Kidney (tissue), 22 donors: ENCODE results near the gene GLS. TPM values are rescaled to one million over a fixed set of nuclear protein-coding genes. Genes with fewer than 3 reads are reported as not detected.

Experiments
- DNase-seq, 5 donors: peaks; one replicate each; pipeline ENCODE4 v3.0.0-alpha.2; 2013 to 2020
- FAIRE-seq: peaks from 2 replicates; lab custom pipeline; 2012; peaks lifted over from hg19 to GRCh38; lab: Jason Lieb, UNC
- H3K27ac ChIP-seq, 2 donors: one replicate each; pipeline ENCODE4 v1.7.0; 2013; ENCODE audit warnings: low read depth in 2 of 2, low read length in 2 of 2, inconsistent platforms in 1 of 2
- H3K27me3 ChIP-seq: one replicate; pipeline ENCODE4 v1.7.1; 2013; ENCODE audit warnings: low read length, inconsistent platforms; ENCODE audit not compliant: control insufficient read depth, insufficient read depth
- H3K36me3 ChIP-seq, 3 donors: one replicate each; pipeline versions ENCODE4 v1.7.0 to v1.7.1; 2013; ENCODE audit warnings: low read length in 3 of 3, control low read depth in 1 of 3, inconsistent platforms in 1 of 3; ENCODE audit not compliant: insufficient read depth in 3 of 3, control insufficient read depth in 2 of 3
- H3K4me1 ChIP-seq, 3 donors: one replicate each; pipeline versions ENCODE4 v1.7.0 to v1.7.1; 2013; ENCODE audit warnings: low read length in 3 of 3, inconsistent platforms in 1 of 3, low read depth in 1 of 3; ENCODE audit not compliant: control insufficient read depth in 2 of 3, insufficient read depth in 2 of 3
- H3K4me3 ChIP-seq, 3 donors: one replicate each; pipeline versions ENCODE4 v1.7.0 to v1.8.1; 2013; ENCODE audit warnings: low read length in 3 of 3, control low read depth in 1 of 3, inconsistent platforms in 1 of 3
- H3K9ac ChIP-seq, 3 donors: one replicate each; pipeline versions ENCODE4 v1.7.0 to v1.7.1; 2013; ENCODE audit warnings: low read length in 3 of 3, control low read depth in 1 of 3, inconsistent platforms in 1 of 3
- H3K9me3 ChIP-seq, 3 donors: one replicate each; pipeline versions ENCODE4 v1.7.0 to v1.7.1; 2013; ENCODE audit warnings: low read length in 3 of 3, control low read depth in 1 of 3, inconsistent platforms in 1 of 3; ENCODE audit not compliant: control insufficient read depth in 2 of 3, insufficient read depth in 1 of 3
- CTCF ChIP-seq: IDR thresholded peaks from 3 replicates; pipeline ENCODE4 v1.5.1; 2012; ENCODE audit warnings: mild to moderate bottlenecking, moderate library complexity, borderline replicate concordance; ENCODE audit not compliant: insufficient read depth; ENCODE audit errors: extremely low read depth
- intact Hi-C: fragments of 100-400 bp; cut with DNase I; formaldehyde crosslinking; loops from one replicate; pipeline ENCODE4 v1.11.1; 2022
- long read RNA-seq, 10 donors: library from polyadenylated mRNA in 1 of 10; unstranded in 1 of 10; transcript quantifications; one replicate each; pipeline ENCODE4 v2.0.0 and lab custom pipeline, GENCODE V29; 2021 to 2026
- polyA plus RNA-seq: library from polyadenylated mRNA; stranded (reverse); fragments of 350-450 nt; fragmentation: Illumina TruSeq; extraction: RNeasy Lipid Tissue Mini Kit (QIAGEN cat#74804); gene quantifications from one replicate; pipeline ENCODE4 v1.2.3, GENCODE V29; 2014; ENCODE audit warnings: low read depth, low replicate concordance; ENCODE audit not compliant: insufficient read depth
- total RNA-seq: library from RNA; stranded (reverse); fragmentation: NEBNext Ultra II Directional; extraction: Animal tissue kit (Norgen Biotek cat#: 25700); gene quantifications from one replicate; pipeline ENCODE4 v1.2.1, GENCODE V29; 2021
- donor health status: control.
- donor health status: control.
- donor health status: control.
- donor health status: control.
- donor health status: control.
- donor health status: DM: yes; HTN: yes; CAD: no.
- donor health status: Normal renal cell carcinoma (clear cell type).

The GLS gene
- total RNA-seq (230 TPM), polyA plus RNA-seq (196 TPM)
- long read RNA-seq, donor 1, full-length matches to known transcripts: 31 of 31 reads
- long read RNA-seq, donor 1, partial matches to known transcripts: 0 of 31 reads
- long read RNA-seq, donor 1, other reads (novel, unspliced or antisense): 0 of 31 reads
- long read RNA-seq, donor 2, full-length matches to known transcripts: 43 of 294 reads
- long read RNA-seq, donor 2, partial matches to known transcripts: 240 of 294 reads
- long read RNA-seq, donor 2, other reads (novel, unspliced or antisense): 11 of 294 reads
- long read RNA-seq, donor 3, full-length matches to known transcripts: 47 of 232 reads
- long read RNA-seq, donor 3, partial matches to known transcripts: 160 of 232 reads
- long read RNA-seq, donor 3, other reads (novel, unspliced or antisense): 25 of 232 reads
- long read RNA-seq, donor 4, full-length matches to known transcripts: 25 of 70 reads
- long read RNA-seq, donor 4, partial matches to known transcripts: 45 of 70 reads
- long read RNA-seq, donor 4, other reads (novel, unspliced or antisense): 0 of 70 reads
- long read RNA-seq, donor 5, partial matches to known transcripts: 0 of 1 reads
- long read RNA-seq, donor 5, other reads (novel, unspliced or antisense): 0 of 1 reads
- long read RNA-seq, donor 6, full-length matches to known transcripts: 34 of 302 reads
- long read RNA-seq, donor 6, partial matches to known transcripts: 256 of 302 reads
- long read RNA-seq, donor 6, other reads (novel, unspliced or antisense): 12 of 302 reads
- long read RNA-seq, donor 7, full-length matches to known transcripts: 58 of 84 reads
- long read RNA-seq, donor 7, partial matches to known transcripts: 5 of 84 reads
- long read RNA-seq, donor 7, other reads (novel, unspliced or antisense): 21 of 84 reads
- long read RNA-seq, donor 8, full-length matches to known transcripts: 20 of 25 reads
- long read RNA-seq, donor 8, partial matches to known transcripts: 5 of 25 reads
- long read RNA-seq, donor 8, other reads (novel, unspliced or antisense): 0 of 25 reads
- long read RNA-seq, donor 9, full-length matches to known transcripts: 15 of 15 reads
- long read RNA-seq, donor 9, partial matches to known transcripts: 0 of 15 reads
- long read RNA-seq, donor 9, other reads (novel, unspliced or antisense): 0 of 15 reads
- long read RNA-seq, donor 10, full-length matches to known transcripts: 24 of 250 reads
- long read RNA-seq, donor 10, partial matches to known transcripts: 213 of 250 reads
- long read RNA-seq, donor 10, other reads (novel, unspliced or antisense): 13 of 250 reads

DNA sequence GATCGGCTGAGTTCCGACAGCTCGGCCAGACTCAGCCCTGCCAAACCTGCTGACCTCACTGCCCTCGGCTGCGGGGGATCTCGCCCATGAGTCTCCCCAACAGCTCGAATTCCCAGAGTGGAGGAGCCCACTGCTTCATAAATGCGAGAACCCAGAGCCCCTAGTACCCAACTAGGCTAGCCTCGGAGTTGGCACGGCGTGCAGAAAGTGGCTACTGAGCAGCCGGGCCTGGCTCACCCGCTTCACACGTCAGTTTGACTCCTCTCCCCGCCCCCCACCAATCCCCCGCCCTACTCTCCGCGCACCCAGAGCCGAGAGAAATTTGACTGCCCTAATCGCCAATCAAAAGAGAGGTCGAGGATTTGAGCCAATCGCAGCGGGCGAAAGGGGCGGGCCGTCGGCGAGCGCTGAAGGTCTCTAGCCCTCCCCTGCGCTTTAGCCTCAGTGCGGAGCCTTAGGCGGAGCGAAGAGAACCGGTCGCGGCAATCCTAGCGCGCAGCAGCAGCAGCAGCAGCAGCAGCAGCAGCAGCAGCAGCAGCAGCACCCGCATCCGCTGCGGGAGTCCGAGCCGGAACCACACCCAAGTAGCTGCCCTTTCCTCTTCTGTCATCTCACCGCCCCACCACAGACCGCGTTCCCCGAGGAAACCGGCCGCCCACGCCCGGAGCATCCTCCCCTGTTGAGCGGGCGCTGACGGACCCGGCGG is at the start of gene GLS:
Gene GLS, plus strand, starts transcription at position 444 of the 706 bp plus-strand sequence. CDS start 264 bp downstream, outside the sequence.
- no peaks in the 10 kb centered on the region for H3K9me3 ChIP-seq
- peak within 1 kb of the TSS; percentile 72 to 97 (median 93) for H3K4me3 ChIP-seq
- no peak for TF ChIP-seq CTCF
- DNase-seq (peak; percentile 97 to 99 (median 98)), FAIRE-seq (peak; percentile 53)
- intact Hi-C loops: no loop called here
- H3K36me3 ChIP-seq: peaks cover 0 to 6% (median 0%) of the 10 kb centered on the region in 3 donors
- H3K27ac ChIP-seq: peak within 1 kb of the TSS; percentile 96 to 99
- H3K4me1 ChIP-seq: no peaks in the 10 kb centered on the region
- H3K27me3 ChIP-seq: no peaks in the 10 kb centered on the region
- peak within 1 kb of the TSS; percentile 70 to 89 (median 78) for H3K9ac ChIP-seq

- Histone ChIP-seq H3K4me3 (no peak overlapping the region), H3K9ac (no peak overlapping the region), H3K36me3 (no peaks in the 10 kb centered on the region), H3K9me3 (no peaks in the 10 kb centered on the region), H3K27me3 (no peaks in the 10 kb centered on the region), H3K27ac (no peak overlapping the region), H3K4me1 (no peaks in the 10 kb centered on the region)
- intact Hi-C loops: no loop called here
- DNase-seq: no peak
- FAIRE-seq: no peak
- no peak for TF ChIP-seq CTCF
These were observed 48.7 kb upstream of the GLS start for GRCh38 chr2:190831941-190832340.

DNA sequence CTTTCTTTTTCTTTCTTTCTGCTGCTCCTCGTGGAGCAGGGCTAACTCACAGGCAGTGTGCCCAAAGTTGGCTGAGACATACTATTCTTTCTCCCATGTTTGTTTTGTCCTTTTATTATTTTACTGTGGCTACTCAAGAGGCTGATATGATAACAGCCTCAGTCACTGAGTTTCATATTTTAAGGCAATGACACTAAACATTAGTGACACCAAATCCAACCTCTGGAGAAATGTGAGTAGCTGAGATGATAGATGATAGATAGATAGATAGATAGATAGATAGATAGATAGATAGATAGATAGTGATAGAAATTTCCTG is 45.8 kb upstream of the GLS start:
- intact Hi-C loops: no loop called here
- Histone ChIP-seq H3K4me1 (no peaks in the 10 kb centered on the region), H3K27ac (no peak overlapping the region), H3K9me3 (no peaks in the 10 kb centered on the region), H3K9ac (no peak overlapping the region), H3K4me3 (no peak overlapping the region), H3K36me3 (no peaks in the 10 kb centered on the region), H3K27me3 (no peaks in the 10 kb centered on the region)
- DNase-seq (no peak), FAIRE-seq (no peak)
- no peak for TF ChIP-seq CTCF
